ENCODE measurements around the gene TRERF1. TPM values are rescaled to one million over a fixed set of nuclear protein-coding genes. Genes with fewer than 3 reads are reported as not detected.
"Not testable (repeated sequence)": the region's sequence is repeated elsewhere in the genome, so short reads cannot be mapped to it uniquely, and the experiment has no call there.

TRERF1 gene
- total RNA-seq, 1 donor from 2014 or later = 12.4 TPM

DNA sequence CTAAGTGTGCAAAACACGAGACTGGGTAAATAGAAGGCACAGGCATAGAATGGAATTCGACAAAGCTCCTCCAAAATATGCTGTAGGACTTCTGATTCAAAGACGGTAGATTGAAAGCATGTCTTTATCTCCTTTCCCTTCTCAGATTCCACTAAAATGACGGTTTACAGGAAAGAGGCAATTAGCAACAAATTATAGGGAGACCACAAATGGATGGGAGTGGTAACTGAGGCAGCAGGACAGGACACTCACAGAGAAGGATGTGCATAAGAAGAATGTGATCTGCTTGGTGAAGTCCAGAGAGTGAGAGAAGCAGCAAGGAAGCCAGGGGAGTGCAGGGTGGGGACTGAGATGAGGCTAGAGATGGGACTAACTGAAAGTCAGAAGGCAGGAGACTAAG lies 120.7 kb downstream of the TRERF1 start:
- no peak overlapping the region for H3K27ac Mint-ChIP-seq (ENCODE audit: unreplicated experiment)
- no peak for TF ChIP-seq CTCF (conservative IDR thresholded peaks at IDR 0.05)
- no peak overlapping the region for H3K4me3 Mint-ChIP-seq
- no peaks in the 10 kb centered on the region for H3K4me1 Mint-ChIP-seq
- DNase-seq (ENCODE audit: low read depth, low spot score) = no peak
- no peaks in the 10 kb centered on the region for H3K36me3 Mint-ChIP-seq (ENCODE audit: low read depth)
- no peaks in the 10 kb centered on the region for H3K27me3 Mint-ChIP-seq (ENCODE audit: low read depth)
- no peaks in the 10 kb centered on the region for H3K9me3 Mint-ChIP-seq

DNA sequence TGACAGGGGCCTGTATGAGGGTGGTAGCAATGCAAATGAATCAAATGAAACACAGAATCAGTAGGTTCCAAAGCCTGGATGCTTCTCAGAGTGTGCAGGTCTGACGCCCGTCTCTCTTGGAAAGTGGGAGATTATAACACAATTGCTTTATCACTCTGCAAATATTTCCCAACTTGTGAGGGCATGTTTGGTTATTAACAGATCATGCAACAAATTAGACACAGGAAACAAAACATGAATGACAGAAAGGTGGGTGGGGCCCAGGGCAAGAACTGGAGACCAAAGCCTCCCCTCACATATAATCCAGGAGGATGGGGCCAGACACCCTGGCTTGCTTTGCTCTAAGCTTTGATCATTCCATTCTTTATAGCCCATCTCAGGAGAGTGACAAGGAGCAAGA lies 125.5 kb downstream of the TRERF1 start:
- Mint-ChIP-seq H3K36me3 (ENCODE audit: low read depth) (peaks cover 6% of the 10 kb centered on the region), H3K27ac (ENCODE audit: unreplicated experiment) (no peak overlapping the region), H3K9me3 (peaks cover 6% of the 10 kb centered on the region), H3K4me3 (no peak overlapping the region), H3K27me3 (ENCODE audit: low read depth) (no peaks in the 10 kb centered on the region), H3K4me1 (no peaks in the 10 kb centered on the region)
- no peak for DNase-seq (ENCODE audit: low read depth, low spot score)
- TF ChIP-seq CTCF (conservative IDR thresholded peaks at IDR 0.05) = no peak

- not testable (repeated sequence) for H3K9me3 Mint-ChIP-seq
These were observed 126.9 kb downstream of the TRERF1 start for GRCh38 chr6:42324656-42325324.

DNA sequence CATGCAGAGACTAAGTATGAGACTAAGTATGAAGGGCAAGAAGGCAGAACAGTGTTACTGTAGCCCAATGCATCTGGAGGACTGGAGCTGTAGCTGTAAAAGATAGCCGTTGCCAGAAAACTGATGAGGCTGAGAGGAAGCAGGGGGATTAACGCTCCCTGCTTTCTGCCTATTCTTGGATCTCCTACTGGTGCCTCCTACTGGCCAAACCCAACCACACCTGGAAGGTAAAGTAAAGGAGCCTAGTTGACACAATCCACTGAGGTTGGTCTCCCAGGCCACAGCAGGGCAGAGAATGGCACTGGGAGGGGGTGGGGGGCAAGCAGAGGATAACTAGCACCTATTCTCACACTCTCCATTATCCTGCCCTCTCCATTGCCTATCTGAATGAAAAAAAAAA lies 129.1 kb downstream of the TRERF1 start:
- H3K4me3 Mint-ChIP-seq = no peak overlapping the region
- TF ChIP-seq CTCF (conservative IDR thresholded peaks at IDR 0.05) = no peak
- H3K27ac Mint-ChIP-seq (ENCODE audit: unreplicated experiment) = no peak overlapping the region
- no peaks in the 10 kb centered on the region for H3K4me1 Mint-ChIP-seq
- peaks cover 9% of the 10 kb centered on the region for H3K36me3 Mint-ChIP-seq (ENCODE audit: low read depth)
- no peak for DNase-seq (ENCODE audit: low read depth, low spot score)
- no peaks in the 10 kb centered on the region for H3K27me3 Mint-ChIP-seq (ENCODE audit: low read depth)
- H3K9me3 Mint-ChIP-seq = peaks cover 6% of the 10 kb centered on the region

More at GRCh38 chr6:42324656-42325324, 126.9 kb downstream of the TRERF1 start:
- DNase-seq (ENCODE audit: low read depth, low spot score); H3K4me1 Mint-ChIP-seq; H3K4me3 Mint-ChIP-seq; H3K27me3 Mint-ChIP-seq (ENCODE audit: low read depth); H3K36me3 Mint-ChIP-seq (ENCODE audit: low read depth); H3K27ac Mint-ChIP-seq (ENCODE audit: unreplicated experiment): not testable (repeated sequence)

DNA sequence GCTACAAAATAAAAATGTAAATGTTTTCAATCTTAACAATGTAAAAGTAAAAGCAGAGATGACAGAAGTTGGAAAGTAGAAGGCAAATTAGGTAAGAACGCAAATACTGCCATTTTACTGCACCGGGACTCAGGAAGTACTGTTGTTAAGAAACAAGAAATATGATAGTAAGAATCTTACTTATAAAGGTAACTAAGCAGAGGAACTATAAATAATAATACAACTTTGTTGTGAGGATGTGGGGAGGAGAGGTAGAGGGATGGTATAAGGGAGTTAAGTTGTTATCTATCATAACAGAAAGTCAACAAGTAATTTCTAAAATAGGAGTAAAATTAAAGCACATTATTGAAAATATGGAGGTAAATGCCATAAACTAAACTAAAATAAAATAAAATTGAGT lies 129.8 kb downstream of the TRERF1 start:
- Mint-ChIP-seq H3K27ac (ENCODE audit: unreplicated experiment) (no peak overlapping the region), H3K27me3 (ENCODE audit: low read depth) (no peaks in the 10 kb centered on the region), H3K9me3 (peaks cover 6% of the 10 kb centered on the region), H3K4me3 (no peak overlapping the region), H3K36me3 (ENCODE audit: low read depth) (peaks cover 9% of the 10 kb centered on the region), H3K4me1 (no peaks in the 10 kb centered on the region)
- TF ChIP-seq CTCF (conservative IDR thresholded peaks at IDR 0.05) = no peak
- DNase-seq (ENCODE audit: low read depth, low spot score) = no peak

- no peak for DNase-seq (ENCODE audit: low read depth, low spot score)
- no peak overlapping the region for H3K27ac Mint-ChIP-seq (ENCODE audit: unreplicated experiment)
- no peaks in the 10 kb centered on the region for H3K27me3 Mint-ChIP-seq (ENCODE audit: low read depth)
- no peaks in the 10 kb centered on the region for H3K4me1 Mint-ChIP-seq
- H3K36me3 Mint-ChIP-seq (ENCODE audit: low read depth) = peaks cover 11% of the 10 kb centered on the region
- peaks cover 6% of the 10 kb centered on the region for H3K9me3 Mint-ChIP-seq
- TF ChIP-seq CTCF (conservative IDR thresholded peaks at IDR 0.05) = no peak
- H3K4me3 Mint-ChIP-seq = no peak overlapping the region
These were observed 131.0 kb downstream of the TRERF1 start for GRCh38 chr6:42320762-42321161.
